CD4-positive, alpha-beta T cell (primary cell): ENCODE measurements around the gene ADAMTS1. TPM values are rescaled to one million over a fixed set of nuclear protein-coding genes. Genes with fewer than 3 reads are reported as not detected.
"Not testable (repeated sequence)": the region's sequence is repeated elsewhere in the genome, so short reads cannot be mapped to it uniquely, and the experiment has no call there.

Experiments
- ATAC-seq: fragments of 200-7000 bp; cut with Tn5 transposase; one replicate; pipeline ENCODE4 v1.10.0; 2022; ENCODE audit warnings: mild to moderate bottlenecking; ENCODE audit not compliant: poor library complexity
- CTCF ChIA-PET: fragments of 350-600 bp; sonication (Branson Sonifier 250); formaldehyde crosslinking; loops from one replicate; lab custom pipeline; 2021; ENCODE audit warnings: antibody characterized with exemption, inconsistent platforms; lab: Charles Lee
- POLR2A ChIA-PET: fragments of 350-600 bp; sonication (Branson Sonifier 250); formaldehyde crosslinking; loops from one replicate; lab custom pipeline; 2021; ENCODE audit warnings: antibody characterized with exemption, inconsistent platforms; lab: Charles Lee
- DNase-seq, 14 experiments: peaks; one replicate each; pipeline ENCODE4 v3.0.0-alpha.2; 2013 to 2020; ENCODE audit warnings: mixed read lengths in 2 of 14
- H3K27ac ChIP-seq, 2 donors: one replicate each; pipeline versions ENCODE4 v1.5.1 to v1.7.0; 2013; ENCODE audit warnings: low read length in 2 of 2, low read depth in 1 of 2, mild to moderate bottlenecking in 1 of 2
- H3K27me3 ChIP-seq, 2 experiments: 1 replicate in 1 of 2; 2 replicates in 1 of 2; pipeline versions ENCODE4 v1.6.1 to v1.7.0; 2013; ENCODE audit warnings: low read length in 2 of 2, control low read depth in 1 of 2, mild to moderate bottlenecking in 1 of 2, moderate library complexity in 1 of 2; ENCODE audit not compliant: insufficient read depth in 2 of 2, control insufficient read depth in 1 of 2
- H3K36me3 ChIP-seq: one replicate; pipeline ENCODE4 v1.6.1; 2013; ENCODE audit warnings: low read length, control low read depth; ENCODE audit not compliant: insufficient read depth
- H3K4me1 ChIP-seq: one replicate; pipeline ENCODE4 v1.6.1; 2013; ENCODE audit warnings: low read length, control low read depth; ENCODE audit not compliant: insufficient read depth
- H3K4me3 ChIP-seq: one replicate; pipeline ENCODE4 v1.5.1; 2013; ENCODE audit warnings: mild to moderate bottlenecking, low read length, moderate library complexity
- H3K9me3 ChIP-seq, 2 experiments: 1 replicate in 1 of 2; 2 replicates in 1 of 2; pipeline versions ENCODE4 v1.6.1 to v1.7.0; 2013; ENCODE audit warnings: low read length in 2 of 2, mild to moderate bottlenecking in 2 of 2, control low read depth in 1 of 2, moderate library complexity in 1 of 2; ENCODE audit not compliant: control insufficient read depth in 1 of 2, insufficient read depth in 1 of 2
- H3K27ac Mint-ChIP-seq: one replicate; pipeline ENCODE4 v1.8.0; 2020; ENCODE audit warnings: mixed read lengths
- H3K27me3 Mint-ChIP-seq: one replicate; pipeline ENCODE4 v1.8.0; 2021; ENCODE audit warnings: mixed read lengths
- H3K36me3 Mint-ChIP-seq: one replicate; pipeline ENCODE4 v1.8.0; 2021; ENCODE audit warnings: low read depth, mixed read lengths
- H3K4me1 Mint-ChIP-seq: one replicate; pipeline ENCODE4 v1.8.0; 2021; ENCODE audit warnings: low read depth, mixed read lengths
- H3K4me3 Mint-ChIP-seq: one replicate; pipeline ENCODE4 v1.8.0; 2020; ENCODE audit warnings: mild to moderate bottlenecking, mixed read lengths
- H3K9me3 Mint-ChIP-seq: one replicate; pipeline ENCODE4 v1.8.0; 2020; ENCODE audit warnings: mixed read lengths
- CTCF ChIP-seq: fragments of 200-600 bp; IDR thresholded peaks from one replicate; pipeline ENCODE4 v1.8.0; 2022; ENCODE audit warnings: antibody characterized with exemption, mild to moderate bottlenecking
- intact Hi-C, 2 experiments: fragments of 100-400 bp; cut with DNase I in 1 of 2; cut with micrococcal nuclease in 1 of 2; formaldehyde crosslinking; loops; one replicate each; pipeline versions ENCODE4 v1.15.1 to v1.9.0; 2023 to 2025; cut with DNase I, micrococcal nuclease
- total RNA-seq, 174 experiments: library from RNA in 2 of 174; stranded (reverse) in 2 of 174; gene quantifications; one replicate each; pipeline ENCODE4 v1.2.3 and lab custom pipeline; 2021 to 2026

Gene ADAMTS1
- total RNA-seq, 2 experiments from 2014 or later: 0.08 to 0.25 TPM

GRCh38 chr21:26874347-26874746 is 29.1 kb upstream of the ADAMTS1 start:
- H3K9me3 Mint-ChIP-seq: peaks cover 4% of the 10 kb centered on the region
- intact Hi-C loops: no loop called here
- Histone ChIP-seq H3K27me3 (no peaks in the 10 kb centered on the region), H3K4me3 (no peak overlapping the region), H3K4me1 (no peaks in the 10 kb centered on the region), H3K27ac (no peak overlapping the region), H3K9me3 (peaks cover 0 to 3% of the 10 kb centered on the region in 2 experiments), H3K36me3 (no peaks in the 10 kb centered on the region)
- CTCF ChIA-PET: no interaction called here
- no peak for DNase-seq
- H3K4me3 Mint-ChIP-seq: no peak overlapping the region
- no peaks in the 10 kb centered on the region for H3K4me1 Mint-ChIP-seq
- no peak for ATAC-seq
- no peak overlapping the region for H3K27ac Mint-ChIP-seq
- peaks cover 6% of the 10 kb centered on the region for H3K27me3 Mint-ChIP-seq
- no peaks in the 10 kb centered on the region for H3K36me3 Mint-ChIP-seq
- no peak for TF ChIP-seq CTCF
- POLR2A ChIA-PET: no interaction called here

DNA sequence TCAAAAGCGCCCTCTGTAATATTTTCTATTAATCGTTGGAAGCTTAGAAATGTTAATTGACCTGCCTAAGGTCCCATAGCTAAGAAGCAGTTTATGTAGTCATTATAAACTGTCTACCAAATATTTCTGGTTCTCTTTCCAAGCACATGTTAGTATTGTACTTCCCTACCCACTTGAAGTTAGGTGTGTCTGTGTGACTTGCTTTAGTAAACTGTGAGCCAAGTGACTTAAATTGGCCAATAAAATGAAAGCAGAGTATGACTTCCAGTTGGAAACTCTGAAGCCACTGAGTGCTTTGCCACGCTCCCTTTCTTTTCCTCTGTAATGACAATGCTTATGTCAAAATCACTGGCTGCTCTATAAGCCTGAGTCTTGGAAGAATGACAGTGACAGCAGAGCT is 20.6 kb upstream of the ADAMTS1 start:
- CTCF ChIA-PET: no interaction called here
- Histone ChIP-seq H3K4me3 (no peak overlapping the region), H3K36me3 (no peaks in the 10 kb centered on the region), H3K27ac (no peak overlapping the region), H3K9me3 (no peaks in the 10 kb centered on the region), H3K4me1 (no peaks in the 10 kb centered on the region), H3K27me3 (no peaks in the 10 kb centered on the region)
- ATAC-seq: no peak
- intact Hi-C loops: loop anchor here in 1 of 2 experiments (5.0 kb wide), 2 partner anchors 39 to 1659 kb away; no protein-coding TSS in a partner anchor
- Mint-ChIP-seq H3K27me3 (peaks cover 14% of the 10 kb centered on the region), H3K27ac (no peak overlapping the region), H3K4me3 (no peak overlapping the region), H3K9me3 (no peaks in the 10 kb centered on the region), H3K4me1 (no peaks in the 10 kb centered on the region), H3K36me3 (no peaks in the 10 kb centered on the region)
- POLR2A ChIA-PET: no interaction called here
- DNase-seq: no peak
- no peak for TF ChIP-seq CTCF

- ATAC-seq, H3K4me3 Mint-ChIP-seq, H3K9me3 ChIP-seq, H3K27ac Mint-ChIP-seq, H3K36me3 ChIP-seq, H3K4me1 ChIP-seq, H3K27ac ChIP-seq, H3K4me3 ChIP-seq, DNase-seq, H3K4me1 Mint-ChIP-seq, CTCF ChIA-PET, H3K36me3 Mint-ChIP-seq, H3K27me3 ChIP-seq, POLR2A ChIA-PET, H3K9me3 Mint-ChIP-seq: not testable (repeated sequence)
- intact Hi-C loops: loop anchor here in 1 of 2 experiments (10.0 kb wide), 1 partner anchor 1658 kb away; no protein-coding TSS in a partner anchor
- H3K27me3 Mint-ChIP-seq: peaks cover 16% of the 10 kb centered on the region
Observed at GRCh38 chr21:26856871-26857350, 11.7 kb upstream of the ADAMTS1 start.

DNA sequence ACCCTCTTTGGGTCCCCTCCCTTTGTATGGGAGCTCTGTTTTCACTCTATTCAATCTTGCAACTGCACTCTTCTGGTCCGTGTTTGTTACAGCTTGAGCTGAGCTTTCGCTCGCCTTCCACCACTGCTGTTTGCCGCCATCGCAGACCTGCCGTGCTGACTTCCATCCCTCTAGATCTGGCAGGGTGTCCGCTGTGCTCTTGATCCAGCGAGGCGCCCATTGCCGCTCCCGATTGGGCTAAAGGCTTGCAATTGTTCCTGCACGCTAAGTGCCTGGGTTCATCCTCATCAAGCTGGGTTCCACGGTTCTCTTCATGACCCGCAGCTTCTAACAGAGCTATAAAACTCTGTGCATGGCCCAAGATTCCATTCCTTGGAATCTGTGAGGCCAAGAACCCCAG is 9.5 kb upstream of the ADAMTS1 start:
- H3K27ac Mint-ChIP-seq, H3K9me3 ChIP-seq, H3K4me1 Mint-ChIP-seq, H3K9me3 Mint-ChIP-seq, POLR2A ChIA-PET, H3K36me3 ChIP-seq, DNase-seq, H3K27me3 ChIP-seq, H3K4me3 Mint-ChIP-seq, H3K4me3 ChIP-seq, H3K4me1 ChIP-seq, H3K27ac ChIP-seq, ATAC-seq, H3K36me3 Mint-ChIP-seq: not testable (repeated sequence)
- CTCF ChIA-PET: interaction anchor here (1.9 kb wide), 1 partner anchor 1891 kb away, joined by 4 read pairs; no protein-coding TSS in a partner anchor
- intact Hi-C loops: loop anchor here in 1 of 2 experiments (10.0 kb wide), 1 partner anchor 1660 kb away; no protein-coding TSS in a partner anchor
- peaks cover 21% of the 10 kb centered on the region for H3K27me3 Mint-ChIP-seq
